HepG2 (cell line): ENCODE data around the gene NPNT. TPM values are rescaled to one million over a fixed set of nuclear protein-coding genes. Genes with fewer than 3 reads are reported as not detected.

Experiments
- BRF2 ChIP-seq: sonication (generic); formaldehyde crosslinking; IDR thresholded peaks from 2 replicates; pipeline ENCODE4 v1.8.1; 2022; ENCODE audit warnings: mild to moderate bottlenecking, missing genetic modification reagents
- CEBPB ChIP-seq: IDR thresholded peaks from 2 replicates; pipeline ENCODE4 v1.6.1; 2011; ENCODE audit warnings: low read depth, low read length, improper control_type of control experiment, borderline replicate concordance
- PRMT3 ChIP-seq: sonication (generic); formaldehyde crosslinking; IDR thresholded peaks from 2 replicates; pipeline ENCODE4 v1.8.1; 2022; ENCODE audit warnings: low read depth, mild to moderate bottlenecking, moderate library complexity, missing genetic modification reagents, borderline replicate concordance
- SP2 ChIP-seq: sonication (generic); formaldehyde crosslinking; IDR thresholded peaks from 2 replicates; pipeline ENCODE4 v1.5.1; 2020; ENCODE audit warnings: mild to moderate bottlenecking, missing genetic modification reagents
- TERF1 ChIP-seq: sonication (generic); formaldehyde crosslinking; IDR thresholded peaks from 2 replicates; pipeline ENCODE4 v1.8.0; 2022; ENCODE audit warnings: mild to moderate bottlenecking, missing genetic modification reagents, moderate library complexity
- ZBTB8A ChIP-seq: sonication (generic); formaldehyde crosslinking; IDR thresholded peaks from 2 replicates; pipeline ENCODE4 v1.4.0; 2020; ENCODE audit warnings: mild to moderate bottlenecking, low read depth, missing genetic modification reagents, borderline replicate concordance
- ZNF235 ChIP-seq: sonication (generic); formaldehyde crosslinking; IDR thresholded peaks from 2 replicates; pipeline ENCODE4 v1.8.1; 2023; ENCODE audit warnings: mild to moderate bottlenecking, missing genetic modification reagents, borderline replicate concordance
- polyA plus RNA-seq, 8 experiments: library from polyadenylated mRNA; depleted of rRNA in 3 of 8; stranded (reverse) in 7 of 8; unstranded in 1 of 8; fragments of >200 nt; fragmentation: Illumina TruSeq in 4 of 8; extraction: Trizol in 4 of 8; gene quantifications; 2 replicates each; pipeline versions ENCODE4 v1.2.1 to v1.2.3, GENCODE V29; 2011 to 2016; ENCODE audit warnings: low read depth in 4 of 8, missing spikeins in 1 of 8, mixed read lengths in 1 of 8; ENCODE audit not compliant: insufficient read depth in 1 of 8
- total RNA-seq, 5 experiments: library from RNA; depleted of rRNA; stranded (reverse); fragments of >200 nt; fragmentation: Illumina TruSeq; extraction: Trizol; gene quantifications; 2 replicates each; pipeline ENCODE4 v1.2.3, GENCODE V29; 2016; ENCODE audit warnings: low read depth in 1 of 5
- TF ChIP-seq, protein P1 (sequence below): sonication (generic); formaldehyde crosslinking; IDR thresholded peaks from 2 replicates; pipeline ENCODE4 v1.8.1; 2023; ENCODE audit warnings: mild to moderate bottlenecking, missing genetic modification reagents
- TF ChIP-seq, protein P2 (sequence below): IDR thresholded peaks from 2 replicates; pipeline ENCODE4 v1.6.1; 2018; ENCODE audit warnings: missing genetic modification reagents, mild to moderate bottlenecking, missing compliant biosample characterization
- TF ChIP-seq, protein P3 (sequence below): sonication (generic); formaldehyde crosslinking; IDR thresholded peaks from 2 replicates; pipeline ENCODE4 v1.4.0; 2020; ENCODE audit warnings: missing genetic modification reagents

NPNT gene
- total and polyA plus RNA-seq, 2 of the 13 experiments (the other 11 are each of a cell fraction or from before 2014, with no cell fraction given), result 1.1 to 19.1 TPM

GRCh38 chr4:105921301-105921700 is 26.0 kb downstream of the NPNT start (continued):
- TF ChIP-seq PRMT3 (CRISPR knock-in tag) (no peak), TERF1 (CRISPR knock-in tag) (no peak), BRF2 (no peak), SP2 (no peak), ZBTB8A (CRISPR knock-in tag) (no peak), CEBPB (no peak), ZNF235 (CRISPR knock-in tag) (no peak)
- TF ChIP-seq, protein P1, sequence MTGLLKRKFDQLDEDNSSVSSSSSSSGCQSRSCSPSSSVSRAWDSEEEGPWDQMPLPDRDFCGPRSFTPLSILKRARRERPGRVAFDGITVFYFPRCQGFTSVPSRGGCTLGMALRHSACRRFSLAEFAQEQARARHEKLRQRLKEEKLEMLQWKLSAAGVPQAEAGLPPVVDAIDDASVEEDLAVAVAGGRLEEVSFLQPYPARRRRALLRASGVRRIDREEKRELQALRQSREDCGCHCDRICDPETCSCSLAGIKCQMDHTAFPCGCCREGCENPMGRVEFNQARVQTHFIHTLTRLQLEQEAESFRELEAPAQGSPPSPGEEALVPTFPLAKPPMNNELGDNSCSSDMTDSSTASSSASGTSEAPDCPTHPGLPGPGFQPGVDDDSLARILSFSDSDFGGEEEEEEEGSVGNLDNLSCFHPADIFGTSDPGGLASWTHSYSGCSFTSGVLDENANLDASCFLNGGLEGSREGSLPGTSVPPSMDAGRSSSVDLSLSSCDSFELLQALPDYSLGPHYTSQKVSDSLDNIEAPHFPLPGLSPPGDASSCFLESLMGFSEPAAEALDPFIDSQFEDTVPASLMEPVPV (CRISPR knock-in tag), result no peak
- TF ChIP-seq, protein P2, sequence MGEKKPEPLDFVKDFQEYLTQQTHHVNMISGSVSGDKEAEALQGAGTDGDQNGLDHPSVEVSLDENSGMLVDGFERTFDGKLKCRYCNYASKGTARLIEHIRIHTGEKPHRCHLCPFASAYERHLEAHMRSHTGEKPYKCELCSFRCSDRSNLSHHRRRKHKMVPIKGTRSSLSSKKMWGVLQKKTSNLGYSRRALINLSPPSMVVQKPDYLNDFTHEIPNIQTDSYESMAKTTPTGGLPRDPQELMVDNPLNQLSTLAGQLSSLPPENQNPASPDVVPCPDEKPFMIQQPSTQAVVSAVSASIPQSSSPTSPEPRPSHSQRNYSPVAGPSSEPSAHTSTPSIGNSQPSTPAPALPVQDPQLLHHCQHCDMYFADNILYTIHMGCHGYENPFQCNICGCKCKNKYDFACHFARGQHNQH, result no peak
- TF ChIP-seq, protein P3, sequence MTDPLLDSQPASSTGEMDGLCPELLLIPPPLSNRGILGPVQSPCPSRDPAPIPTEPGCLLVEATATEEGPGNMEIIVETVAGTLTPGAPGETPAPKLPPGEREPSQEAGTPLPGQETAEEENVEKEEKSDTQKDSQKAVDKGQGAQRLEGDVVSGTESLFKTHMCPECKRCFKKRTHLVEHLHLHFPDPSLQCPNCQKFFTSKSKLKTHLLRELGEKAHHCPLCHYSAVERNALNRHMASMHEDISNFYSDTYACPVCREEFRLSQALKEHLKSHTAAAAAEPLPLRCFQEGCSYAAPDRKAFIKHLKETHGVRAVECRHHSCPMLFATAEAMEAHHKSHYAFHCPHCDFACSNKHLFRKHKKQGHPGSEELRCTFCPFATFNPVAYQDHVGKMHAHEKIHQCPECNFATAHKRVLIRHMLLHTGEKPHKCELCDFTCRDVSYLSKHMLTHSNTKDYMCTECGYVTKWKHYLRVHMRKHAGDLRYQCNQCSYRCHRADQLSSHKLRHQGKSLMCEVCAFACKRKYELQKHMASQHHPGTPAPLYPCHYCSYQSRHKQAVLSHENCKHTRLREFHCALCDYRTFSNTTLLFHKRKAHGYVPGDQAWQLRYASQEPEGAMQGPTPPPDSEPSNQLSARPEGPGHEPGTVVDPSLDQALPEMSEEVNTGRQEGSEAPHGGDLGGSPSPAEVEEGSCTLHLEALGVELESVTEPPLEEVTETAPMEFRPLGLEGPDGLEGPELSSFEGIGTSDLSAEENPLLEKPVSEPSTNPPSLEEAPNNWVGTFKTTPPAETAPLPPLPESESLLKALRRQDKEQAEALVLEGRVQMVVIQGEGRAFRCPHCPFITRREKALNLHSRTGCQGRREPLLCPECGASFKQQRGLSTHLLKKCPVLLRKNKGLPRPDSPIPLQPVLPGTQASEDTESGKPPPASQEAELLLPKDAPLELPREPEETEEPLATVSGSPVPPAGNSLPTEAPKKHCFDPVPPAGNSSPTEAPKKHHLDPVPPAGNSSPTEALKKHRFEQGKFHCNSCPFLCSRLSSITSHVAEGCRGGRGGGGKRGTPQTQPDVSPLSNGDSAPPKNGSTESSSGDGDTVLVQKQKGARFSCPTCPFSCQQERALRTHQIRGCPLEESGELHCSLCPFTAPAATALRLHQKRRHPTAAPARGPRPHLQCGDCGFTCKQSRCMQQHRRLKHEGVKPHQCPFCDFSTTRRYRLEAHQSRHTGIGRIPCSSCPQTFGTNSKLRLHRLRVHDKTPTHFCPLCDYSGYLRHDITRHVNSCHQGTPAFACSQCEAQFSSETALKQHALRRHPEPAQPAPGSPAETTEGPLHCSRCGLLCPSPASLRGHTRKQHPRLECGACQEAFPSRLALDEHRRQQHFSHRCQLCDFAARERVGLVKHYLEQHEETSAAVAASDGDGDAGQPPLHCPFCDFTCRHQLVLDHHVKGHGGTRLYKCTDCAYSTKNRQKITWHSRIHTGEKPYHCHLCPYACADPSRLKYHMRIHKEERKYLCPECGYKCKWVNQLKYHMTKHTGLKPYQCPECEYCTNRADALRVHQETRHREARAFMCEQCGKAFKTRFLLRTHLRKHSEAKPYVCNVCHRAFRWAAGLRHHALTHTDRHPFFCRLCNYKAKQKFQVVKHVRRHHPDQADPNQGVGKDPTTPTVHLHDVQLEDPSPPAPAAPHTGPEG (CRISPR knock-in tag), result no peak
